Activated CD4-positive, alpha-beta T cell treated with anti-CD3 and anti-CD28 coated beads, Interleukin-2, amount 10 ng/mL, durations not matched to agents 24 days and 14 days (primary cell): ENCODE data around the gene PRAC2. TPM values are rescaled to one million over a fixed set of nuclear protein-coding genes. Genes with fewer than 3 reads are reported as not detected.

Source experiments
- DNase-seq: peaks from one replicate; pipeline ENCODE4 v3.0.0; 2022
- H3K27ac Mint-ChIP-seq: one replicate; pipeline ENCODE4 v1.8.0; 2022; ENCODE audit warnings: mild to moderate bottlenecking, mixed read lengths
- H3K27me3 Mint-ChIP-seq: one replicate; pipeline ENCODE4 v1.8.0; 2022; ENCODE audit warnings: mixed read lengths
- H3K36me3 Mint-ChIP-seq: one replicate; pipeline ENCODE4 v1.8.0; 2022; ENCODE audit warnings: low read depth, mild to moderate bottlenecking, mixed read lengths
- H3K4me1 Mint-ChIP-seq: one replicate; pipeline ENCODE4 v1.8.0; 2021; ENCODE audit warnings: mixed read lengths
- H3K4me3 Mint-ChIP-seq: one replicate; pipeline ENCODE4 v1.8.0; 2022; ENCODE audit warnings: mild to moderate bottlenecking, moderate library complexity, mixed read lengths
- H3K9me3 Mint-ChIP-seq: one replicate; pipeline ENCODE4 v1.8.0; 2021; ENCODE audit warnings: mixed read lengths
- intact Hi-C: fragments of 100-400 bp; cut with micrococcal nuclease; formaldehyde crosslinking; loops from one replicate; pipeline ENCODE4 v1.15.1; 2023
- total RNA-seq: library from RNA; stranded (reverse); gene quantifications from 2 replicates; pipeline ENCODE4 v1.2.3, GENCODE V29; 2022

The PRAC2 gene
- total RNA-seq, result not detected in 2 replicates

GRCh38 chr17:48722915-48723422 lies at the start of gene PRAC2:
Gene PRAC2 (plus strand): TSS chr17:48723185. CDS start chr17:48724411, 1,226 bp downstream.
- DNase-seq, result peak; percentile 60
- H3K4me3 Mint-ChIP-seq, result peak within 1 kb of the TSS; percentile 3
- no peaks in the 10 kb centered on the region for H3K9me3 Mint-ChIP-seq
- intact Hi-C loops, result loop anchor here (5.0 to 10.0 kb wide), 4 partner anchors 81 to 1242 kb away; partner anchors contain the start of genes DLX4 and IGF2BP1
- no peaks in the 10 kb centered on the region for H3K36me3 Mint-ChIP-seq
- peaks cover 96% of the 10 kb centered on the region for H3K27me3 Mint-ChIP-seq
- H3K27ac Mint-ChIP-seq, result peak within 1 kb of the TSS; percentile 29
- peaks cover 17% of the 10 kb centered on the region for H3K4me1 Mint-ChIP-seq

- peaks cover 57% of the 10 kb centered on the region for H3K27me3 Mint-ChIP-seq
- H3K36me3 Mint-ChIP-seq, result no peaks in the 10 kb centered on the region
- peaks cover 5% of the 10 kb centered on the region for H3K4me1 Mint-ChIP-seq
- H3K9me3 Mint-ChIP-seq, result no peaks in the 10 kb centered on the region
- no peak overlapping the region for H3K27ac Mint-ChIP-seq
- intact Hi-C loops, result loop anchor here (5.0 kb wide), 2 partner anchors 40 to 115 kb away; no protein-coding TSS in a partner anchor
- no peak for DNase-seq
- H3K4me3 Mint-ChIP-seq, result no peak overlapping the region
Measured at GRCh38 chr17:48676963-48677558, 45.9 kb upstream of the PRAC2 start.

- Mint-ChIP-seq H3K27ac (no peak overlapping the region), H3K27me3 (peaks cover 63% of the 10 kb centered on the region), H3K36me3 (no peaks in the 10 kb centered on the region), H3K4me1 (peaks cover 5% of the 10 kb centered on the region), H3K4me3 (no peak overlapping the region), H3K9me3 (no peaks in the 10 kb centered on the region)
- intact Hi-C loops, result loop anchor here (2.0 to 5.0 kb wide), 3 partner anchors 39 to 200 kb away; no protein-coding TSS in a partner anchor
- DNase-seq, result peak; percentile 92
Measured at GRCh38 chr17:48678141-48678971, 44.6 kb upstream of the PRAC2 start.

DNA sequence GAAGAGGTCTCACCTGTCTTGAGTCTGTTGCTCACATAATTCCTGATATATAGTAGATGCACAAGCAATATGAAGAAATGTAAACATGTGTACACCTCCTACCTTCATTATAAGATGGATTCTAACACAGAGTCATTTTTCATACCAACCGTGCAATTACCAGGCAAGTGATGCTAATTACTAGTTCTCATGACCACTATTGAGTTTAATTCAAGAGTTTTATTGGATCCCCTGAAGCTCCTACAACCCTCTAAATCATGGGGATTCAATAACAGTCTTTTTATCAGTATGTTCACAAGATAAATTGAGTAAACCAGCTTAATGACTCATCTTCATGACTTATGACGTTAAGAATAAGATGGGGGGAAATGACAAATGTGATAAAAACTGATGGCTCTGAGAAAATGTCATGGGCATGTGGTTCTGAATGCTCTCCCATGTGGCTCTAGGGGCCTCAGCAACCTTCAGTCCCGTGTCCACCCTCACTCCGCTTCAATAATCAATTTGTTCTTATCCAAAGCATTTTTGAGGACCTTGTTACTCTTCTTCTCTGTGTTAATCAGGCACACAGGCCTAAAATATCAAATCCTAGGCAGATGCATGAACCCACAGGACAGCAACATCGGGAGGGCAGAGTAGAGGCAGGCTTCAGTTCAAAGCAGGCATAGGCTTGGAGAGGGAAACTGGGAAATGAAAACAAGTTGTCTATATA lies 43.4 kb upstream of the PRAC2 start:
- Mint-ChIP-seq H3K4me3 (no peak overlapping the region), H3K36me3 (no peaks in the 10 kb centered on the region), H3K27ac (no peak overlapping the region), H3K9me3 (no peaks in the 10 kb centered on the region), H3K4me1 (peaks cover 5% of the 10 kb centered on the region), H3K27me3 (peaks cover 61% of the 10 kb centered on the region)
- intact Hi-C loops, result loop anchor here (2.0 to 5.0 kb wide), 3 partner anchors 38 to 199 kb away; no protein-coding TSS in a partner anchor
- no peak for DNase-seq

DNA sequence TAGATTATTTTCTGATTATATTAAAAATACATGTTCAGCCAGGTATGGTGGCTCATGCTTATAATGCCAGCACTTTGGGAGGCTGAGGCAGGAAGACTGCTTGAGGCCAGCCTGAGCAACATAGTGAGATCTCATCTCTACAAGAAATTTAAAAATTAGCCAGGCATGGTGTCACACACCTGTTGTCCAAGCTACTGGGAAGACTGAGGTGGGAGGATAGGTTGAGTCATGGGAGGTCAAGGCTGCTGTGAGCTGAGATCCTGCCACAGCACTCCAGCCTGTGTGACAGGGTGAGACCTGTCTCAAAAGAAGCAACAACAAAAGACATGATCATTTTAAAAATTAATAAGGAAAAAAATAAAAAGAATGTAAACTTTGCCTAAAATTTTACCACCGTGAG lies 41.4 kb upstream of the PRAC2 start:
- Mint-ChIP-seq H3K36me3 (no peaks in the 10 kb centered on the region), H3K27ac (no peak overlapping the region), H3K4me1 (peaks cover 5% of the 10 kb centered on the region), H3K27me3 (peaks cover 50% of the 10 kb centered on the region), H3K4me3 (no peak overlapping the region), H3K9me3 (no peaks in the 10 kb centered on the region)
- intact Hi-C loops, result no loop called here
- DNase-seq, result no peak

GRCh38 chr17:48690655-48691054 lies 32.3 kb upstream of the PRAC2 start:
- no peak for DNase-seq
- peaks cover 30% of the 10 kb centered on the region for H3K27me3 Mint-ChIP-seq
- no peak overlapping the region for H3K27ac Mint-ChIP-seq
- no peak overlapping the region for H3K4me3 Mint-ChIP-seq
- intact Hi-C loops, result no loop called here
- H3K36me3 Mint-ChIP-seq, result no peaks in the 10 kb centered on the region
- H3K9me3 Mint-ChIP-seq, result no peaks in the 10 kb centered on the region
- H3K4me1 Mint-ChIP-seq, result no peaks in the 10 kb centered on the region

DNA sequence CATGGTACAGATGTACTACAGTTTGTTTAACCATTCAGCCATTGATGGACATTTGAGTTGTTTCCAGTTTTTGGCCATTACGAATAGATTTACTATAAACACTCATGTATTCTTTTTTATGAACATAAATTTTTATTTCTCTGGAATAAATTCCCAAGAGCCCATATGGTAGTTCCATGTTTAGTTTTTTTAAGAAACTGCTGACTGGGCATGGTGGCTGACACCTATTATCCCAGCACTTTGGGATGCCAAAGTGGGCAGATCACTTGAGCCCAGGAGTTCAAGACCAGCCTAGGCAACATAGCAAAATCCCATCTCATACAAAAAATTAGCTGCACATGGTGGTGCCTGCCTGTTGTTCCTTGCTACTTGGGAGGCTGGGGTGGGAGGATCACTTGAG lies 30.9 kb upstream of the PRAC2 start:
- Mint-ChIP-seq H3K4me1 (no peaks in the 10 kb centered on the region), H3K27ac (no peak overlapping the region), H3K36me3 (no peaks in the 10 kb centered on the region), H3K4me3 (no peak overlapping the region), H3K9me3 (no peaks in the 10 kb centered on the region), H3K27me3 (peaks cover 37% of the 10 kb centered on the region)
- DNase-seq, result no peak
- intact Hi-C loops, result no loop called here

GRCh38 chr17:48693178-48693577 lies 29.8 kb upstream of the PRAC2 start:
- DNase-seq, result no peak
- H3K4me1 Mint-ChIP-seq, result no peaks in the 10 kb centered on the region
- no peaks in the 10 kb centered on the region for H3K9me3 Mint-ChIP-seq
- no peak overlapping the region for H3K4me3 Mint-ChIP-seq
- intact Hi-C loops, result no loop called here
- peaks cover 39% of the 10 kb centered on the region for H3K27me3 Mint-ChIP-seq
- H3K27ac Mint-ChIP-seq, result no peak overlapping the region
- H3K36me3 Mint-ChIP-seq, result no peaks in the 10 kb centered on the region

DNA sequence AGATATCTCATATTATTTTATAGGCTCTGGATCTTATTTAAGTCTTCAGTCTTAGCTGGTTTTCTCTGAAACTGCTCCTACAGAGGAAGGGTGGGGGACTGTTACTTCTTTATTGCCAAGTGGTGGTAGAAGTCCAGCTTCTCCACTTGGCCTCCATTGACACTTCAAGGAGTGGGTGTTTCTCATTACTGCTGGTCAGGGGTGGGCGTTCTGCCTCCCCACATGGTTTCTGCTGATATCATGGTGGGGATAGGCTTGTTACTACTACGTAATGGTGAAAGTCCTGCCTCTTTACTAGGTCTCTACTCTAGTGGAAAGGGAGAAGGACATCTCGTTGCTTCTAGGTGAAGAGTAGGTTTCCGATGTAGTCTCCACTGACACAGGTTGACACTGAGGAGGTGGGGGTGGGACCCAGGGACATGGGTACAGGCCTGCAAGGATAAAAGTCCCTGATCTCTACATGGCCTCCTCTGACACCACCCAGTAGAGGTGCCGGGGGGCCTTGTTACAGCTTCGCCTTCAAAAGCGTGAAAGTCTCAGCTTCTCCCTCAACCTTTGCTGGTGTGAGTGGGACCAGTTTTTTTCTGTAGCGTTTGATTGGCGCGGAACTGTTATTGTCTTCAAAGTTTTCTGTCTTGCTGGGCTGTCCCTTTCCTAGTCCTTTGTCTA lies 21.0 kb upstream of the PRAC2 start:
- H3K4me3 Mint-ChIP-seq, result no peak overlapping the region
- H3K36me3 Mint-ChIP-seq, result no peaks in the 10 kb centered on the region
- peaks cover 65% of the 10 kb centered on the region for H3K27me3 Mint-ChIP-seq
- H3K27ac Mint-ChIP-seq, result no peak overlapping the region
- intact Hi-C loops, result no loop called here
- no peaks in the 10 kb centered on the region for H3K9me3 Mint-ChIP-seq
- H3K4me1 Mint-ChIP-seq, result no peaks in the 10 kb centered on the region
- DNase-seq, result no peak

DNA sequence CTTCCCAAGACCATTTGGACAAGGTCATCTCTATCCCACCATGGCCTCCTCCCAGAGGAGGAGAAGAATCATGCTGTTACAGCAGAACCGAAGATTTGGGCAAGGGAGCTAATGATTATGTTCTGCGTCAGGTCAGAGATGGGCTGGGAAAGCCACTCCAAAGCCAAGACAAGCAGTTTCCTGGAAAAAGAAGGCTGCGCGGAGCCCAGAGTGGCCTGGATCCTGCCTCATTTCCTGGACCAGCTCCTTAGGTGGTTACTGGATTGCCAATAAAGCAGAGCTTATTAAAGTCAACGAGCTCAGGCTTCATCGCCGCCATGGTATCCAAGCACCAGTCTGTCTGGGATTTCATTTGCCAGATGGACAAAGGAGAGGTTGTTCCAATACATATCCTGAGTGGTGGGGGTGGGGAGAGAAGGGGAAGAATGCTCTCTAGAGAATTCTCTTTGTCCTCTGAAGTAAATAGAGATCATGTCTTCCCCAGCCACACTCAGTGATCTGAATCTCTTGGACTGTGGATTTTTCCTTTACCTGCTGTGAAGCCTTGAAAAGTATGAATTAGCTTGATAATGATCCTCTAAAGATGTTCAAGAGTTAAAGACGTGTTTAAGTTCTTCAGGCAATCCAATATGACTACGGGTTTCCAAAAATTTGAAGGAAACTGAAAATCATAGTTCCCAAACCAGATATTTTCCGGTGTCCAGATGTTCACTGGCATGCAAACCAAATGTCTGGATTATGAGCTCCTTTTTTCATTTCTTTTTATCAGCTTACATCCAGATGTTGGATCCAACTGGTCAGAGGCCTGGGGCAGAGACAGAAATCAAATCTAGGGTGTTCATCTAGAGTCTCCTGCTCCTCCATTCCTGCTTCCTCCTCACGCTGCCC lies 18.4 kb upstream of the PRAC2 start:
- intact Hi-C loops, result no loop called here
- Mint-ChIP-seq H3K36me3 (no peaks in the 10 kb centered on the region), H3K27me3 (peaks cover 73% of the 10 kb centered on the region)

DNA sequence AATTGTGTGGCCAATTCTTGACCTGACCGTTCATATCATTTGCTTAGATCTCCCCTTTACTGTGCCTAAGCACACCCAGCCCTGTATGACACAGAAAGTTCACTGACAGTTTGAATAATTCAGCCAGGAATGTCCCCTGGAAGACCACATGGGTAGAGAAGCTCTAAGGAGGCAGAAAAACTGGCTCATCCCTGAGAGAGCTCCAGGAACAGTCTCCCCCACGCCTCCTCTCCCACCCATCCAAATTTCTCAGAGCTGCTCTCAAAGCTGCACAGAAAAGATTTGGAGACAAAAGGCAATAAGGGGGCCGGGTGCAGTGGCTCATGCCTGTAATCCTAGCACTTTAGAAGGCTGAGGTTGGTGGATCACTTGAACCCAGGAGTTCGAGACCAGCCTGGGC lies 11.9 kb upstream of the PRAC2 start:
- H3K27me3 Mint-ChIP-seq, result peaks cover 57% of the 10 kb centered on the region
- intact Hi-C loops, result no loop called here

More for the DNA sequence above, 18.4 kb upstream of the PRAC2 start:
- DNase-seq, result no peak
- H3K4me3 Mint-ChIP-seq, result no peak overlapping the region
- no peak overlapping the region for H3K27ac Mint-ChIP-seq
- no peaks in the 10 kb centered on the region for H3K4me1 Mint-ChIP-seq
- no peaks in the 10 kb centered on the region for H3K9me3 Mint-ChIP-seq

GRCh38 chr17:48715496-48716399 lies 7.2 kb upstream of the PRAC2 start:
- H3K4me1 Mint-ChIP-seq, result peaks cover 9% of the 10 kb centered on the region
- no peaks in the 10 kb centered on the region for H3K9me3 Mint-ChIP-seq
- H3K4me3 Mint-ChIP-seq, result no peak overlapping the region
- intact Hi-C loops, result loop anchor here (5.0 kb wide), 1 partner anchor 38 kb away; no protein-coding TSS in a partner anchor
- peaks cover 67% of the 10 kb centered on the region for H3K27me3 Mint-ChIP-seq
- no peak overlapping the region for H3K27ac Mint-ChIP-seq
- DNase-seq, result no peak
- peaks cover 2% of the 10 kb centered on the region for H3K36me3 Mint-ChIP-seq

More for the DNA sequence above, 11.9 kb upstream of the PRAC2 start:
- no peak overlapping the region for H3K4me3 Mint-ChIP-seq
- no peaks in the 10 kb centered on the region for H3K36me3 Mint-ChIP-seq
- H3K9me3 Mint-ChIP-seq, result no peaks in the 10 kb centered on the region
- no peaks in the 10 kb centered on the region for H3K4me1 Mint-ChIP-seq
- no peak overlapping the region for H3K27ac Mint-ChIP-seq
- DNase-seq, result no peak
